Naive thymus-derived CD4-positive, alpha-beta T cell (primary cell): ENCODE data around the gene NDUFB8. TPM values are rescaled to one million over a fixed set of nuclear protein-coding genes. Genes with fewer than 3 reads are reported as not detected.
"Not testable (repeated sequence)": the region's sequence is repeated elsewhere in the genome, so short reads cannot be mapped to it uniquely, and the experiment has no call there.

ENCODE experiments used
- ATAC-seq: fragments of 150-1000 bp; cut with Tn5 transposase; 2 replicates; pipeline ENCODE4 v1.10.0; 2021; ENCODE audit warnings: mild to moderate bottlenecking, moderate library complexity
- CTCF ChIA-PET: fragments of 350-600 bp; sonication (Branson Sonifier 250); formaldehyde crosslinking; loops from one replicate; lab custom pipeline; 2021; ENCODE audit warnings: antibody characterized with exemption; lab: Charles Lee
- POLR2A ChIA-PET: fragments of 350-600 bp; sonication (Branson Sonifier 250); formaldehyde crosslinking; loops from one replicate; lab custom pipeline; 2021; ENCODE audit warnings: antibody characterized with exemption, inconsistent platforms; lab: Charles Lee
- DNase-seq, 9 donors: peaks; one replicate each; pipeline versions ENCODE4 v3.0.0 to v3.0.0-alpha.2; 2020 to 2022; ENCODE audit warnings: mixed read lengths in 1 of 9
- H3K27ac ChIP-seq: one replicate; pipeline ENCODE4 v1.7.0; 2013; ENCODE audit warnings: mild to moderate bottlenecking, low read depth, low read length, moderate library complexity
- H3K27me3 ChIP-seq, 2 donors: one replicate each; pipeline ENCODE4 v1.7.0; 2013; ENCODE audit warnings: low read length in 2 of 2, mild to moderate bottlenecking in 2 of 2, moderate library complexity in 2 of 2; ENCODE audit not compliant: control insufficient read depth in 2 of 2, insufficient read depth in 2 of 2
- H3K36me3 ChIP-seq, 3 experiments: 1 replicate in 2 of 3; 2 replicates in 1 of 3; pipeline ENCODE4 v1.7.0; 2013; ENCODE audit warnings: low read length in 3 of 3, mild to moderate bottlenecking in 3 of 3, moderate library complexity in 1 of 3; ENCODE audit not compliant: insufficient read depth in 3 of 3, control insufficient read depth in 2 of 3
- H3K4me1 ChIP-seq, 2 donors: one replicate each; pipeline ENCODE4 v1.7.0; 2013; ENCODE audit warnings: low read length in 2 of 2, mild to moderate bottlenecking in 2 of 2, moderate library complexity in 1 of 2; ENCODE audit not compliant: control insufficient read depth in 2 of 2, insufficient read depth in 2 of 2
- H3K4me3 ChIP-seq: 2 replicates; pipeline ENCODE4 v1.7.0; 2013; ENCODE audit warnings: mild to moderate bottlenecking, low read length
- H3K9me3 ChIP-seq, 3 experiments: 1 replicate in 2 of 3; 2 replicates in 1 of 3; pipeline ENCODE4 v1.7.0; 2013; ENCODE audit warnings: low read length in 3 of 3; ENCODE audit not compliant: control insufficient read depth in 2 of 3
- H3K27ac Mint-ChIP-seq, 9 donors: one replicate each; pipeline ENCODE4 v1.8.0; 2020 to 2022; ENCODE audit warnings: mixed read lengths in 9 of 9, mild to moderate bottlenecking in 8 of 9, moderate library complexity in 5 of 9, inconsistent platforms in 2 of 9
- H3K27me3 Mint-ChIP-seq, 5 donors: one replicate each; pipeline ENCODE4 v1.8.0; 2021 to 2022; ENCODE audit warnings: mixed read lengths in 5 of 5, mild to moderate bottlenecking in 1 of 5
- H3K36me3 Mint-ChIP-seq, 5 donors: one replicate each; pipeline ENCODE4 v1.8.0; 2020 to 2022; ENCODE audit warnings: mixed read lengths in 5 of 5, mild to moderate bottlenecking in 3 of 5, inconsistent platforms in 1 of 5
- H3K4me1 Mint-ChIP-seq, 7 donors: one replicate each; pipeline ENCODE4 v1.8.0; 2020 to 2022; ENCODE audit warnings: mixed read lengths in 7 of 7, mild to moderate bottlenecking in 3 of 7, inconsistent platforms in 1 of 7
- H3K4me3 Mint-ChIP-seq, 10 donors: one replicate each; pipeline ENCODE4 v1.8.0; 2020 to 2022; ENCODE audit warnings: mild to moderate bottlenecking in 10 of 10, mixed read lengths in 10 of 10, moderate library complexity in 6 of 10, inconsistent platforms in 2 of 10
- H3K9me3 Mint-ChIP-seq, 11 donors: one replicate each; pipeline ENCODE4 v1.8.0; 2020 to 2022; ENCODE audit warnings: mixed read lengths in 11 of 11, mild to moderate bottlenecking in 4 of 11, inconsistent platforms in 1 of 11, moderate library complexity in 1 of 11
- intact Hi-C, 2 donors: fragments of 100-400 bp; cut with micrococcal nuclease; formaldehyde crosslinking; loops; one replicate each; pipeline ENCODE4 v1.15.1; 2023
- polyA plus RNA-seq, 2 donors: library from polyadenylated mRNA; unstranded; fragments of 300-500 nt; fragmentation: Illumina TruSeq; gene quantifications; one replicate each; pipeline ENCODE4 v1.2.3, GENCODE V29; 2021
- total RNA-seq, 6 experiments: library from RNA in 5 of 6; stranded (reverse) in 5 of 6; gene quantifications; 1 replicate in 5 of 6; 2 replicates in 1 of 6; pipeline ENCODE4 v1.2.3 and lab custom pipeline; 2021 to 2026

The NDUFB8 gene
- total RNA-seq: 100 to 1,000 TPM; 137 to 304 (median 142) TPM
- 100 to 1,000 TPM; 390 to 554 TPM for polyA plus RNA-seq
- total RNA-seq (lab: John Stamatoyannopoulos, UW): 12.7 reads per million, percentile 40 among the genes with 10 or more reads in this experiment

DNA sequence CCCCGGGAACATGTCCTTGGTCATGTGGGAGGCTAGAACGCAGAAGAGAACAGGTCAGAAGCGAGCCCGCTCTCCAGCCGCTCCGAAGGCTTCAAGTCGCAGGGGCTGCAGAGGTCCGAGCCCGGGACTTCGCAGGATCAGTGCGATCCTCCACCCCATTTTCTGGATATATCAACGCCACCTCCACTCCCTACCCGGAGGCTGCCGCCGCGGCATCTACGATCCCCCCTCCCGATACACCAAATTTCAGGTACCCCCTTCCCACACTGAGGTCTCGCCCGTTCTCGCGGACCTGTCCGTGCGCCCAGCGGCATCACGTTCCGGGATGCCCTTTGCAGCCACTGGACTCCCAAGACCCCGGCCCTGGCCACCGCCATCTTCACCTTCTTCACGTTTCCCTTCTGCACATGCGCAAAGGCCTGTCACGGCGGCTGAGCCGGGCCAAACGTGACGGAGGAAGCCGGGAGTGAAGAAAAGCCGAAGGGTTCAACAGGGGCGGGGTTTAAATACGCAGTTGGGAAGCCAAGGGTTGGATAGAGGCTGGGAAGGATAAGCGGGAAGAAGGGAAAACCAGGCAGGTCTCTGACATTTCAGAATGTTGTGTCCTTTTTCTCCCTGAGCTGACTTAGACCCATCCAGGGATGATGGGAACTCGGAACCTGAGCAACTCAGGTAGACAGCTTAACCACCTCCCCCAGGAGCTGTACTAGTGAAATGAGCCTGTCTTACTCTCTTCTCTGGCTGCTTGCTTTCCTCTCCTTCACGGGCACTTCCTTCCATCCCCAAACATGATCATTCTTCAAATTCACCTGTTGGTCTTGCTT, at the start of gene NDUFB8:
TSS of gene NDUFB8 (minus strand) at position 397 of the 824 bp plus-strand sequence. CDS start at position 377, 20 bp downstream.
- Histone ChIP-seq H3K27ac (peak within 1 kb of the TSS; percentile 89), H3K4me3 (peak within 1 kb of the TSS; percentile 93), H3K36me3 (peaks cover 14 to 35% (median 15%) of the 10 kb centered on the region in 3 experiments), H3K4me1 (peaks cover 20 to 31% of the 10 kb centered on the region in 2 donors), H3K27me3 (no peaks in the 10 kb centered on the region), H3K9me3 (no peaks in the 10 kb centered on the region)
- intact Hi-C loops: loop anchor here in 1 of 2 donors (1.0 to 10.0 kb wide), 3 partner anchors 21 to 825 kb away; partner anchors contain the start of gene BTRC
- H3K27me3 Mint-ChIP-seq: no peaks in the 10 kb centered on the region
- ChIA-PET POLR2A (interaction anchor here (0.7 to 1.3 kb wide), 2 partner anchors 19 to 21 kb away, joined by 3 to 4 read pairs; no protein-coding TSS in a partner anchor), CTCF (interaction anchor here (1.0 to 3.4 kb wide), 4 partner anchors 11 to 21 kb away, joined by 3 to 18 read pairs (median 4); no protein-coding TSS in a partner anchor)
- H3K36me3 Mint-ChIP-seq: peaks cover 2 to 22% (median 10%) of the 10 kb centered on the region in 5 donors
- peak within 1 kb of the TSS; percentile 90 to 100 (median 98) for H3K4me3 Mint-ChIP-seq
- peaks cover 0 to 2% (median 0%) of the 10 kb centered on the region in 11 donors for H3K9me3 Mint-ChIP-seq
- peak; percentile 85 for ATAC-seq
- peak within 1 kb of the TSS; percentile 90 to 100 (median 98) for H3K27ac Mint-ChIP-seq
- peaks cover 14 to 46% (median 33%) of the 10 kb centered on the region in 7 donors for H3K4me1 Mint-ChIP-seq
- peak; percentile 78 to 90 (median 85) for DNase-seq

DNA sequence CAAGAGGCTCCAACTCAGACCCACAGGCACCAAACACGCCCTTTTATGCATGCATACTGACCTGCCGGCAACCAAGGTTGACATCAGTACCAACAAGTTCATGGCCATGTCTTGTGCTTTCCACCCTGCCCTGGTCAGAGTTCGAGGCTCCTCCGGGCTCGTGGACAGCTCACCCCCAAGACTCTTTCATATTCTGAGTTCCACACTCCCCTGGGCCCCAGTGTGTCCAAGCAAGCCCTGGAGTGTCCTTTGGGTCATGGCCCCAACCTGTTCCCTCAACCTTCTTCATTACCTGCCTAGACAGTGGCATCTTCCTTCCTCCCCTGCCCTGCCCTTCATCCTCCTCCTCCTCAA, 46.6 kb upstream of the NDUFB8 start:
- no peak overlapping the region for H3K4me3 ChIP-seq
- Mint-ChIP-seq H3K4me1 (no peaks in the 10 kb centered on the region), H3K4me3 (no peak overlapping the region), H3K27me3 (peaks cover 19 to 50% (median 40%) of the 10 kb centered on the region in 5 donors), H3K9me3 (no peaks in the 10 kb centered on the region), H3K27ac (no peak overlapping the region), H3K36me3 (no peaks in the 10 kb centered on the region)
- no peaks in the 10 kb centered on the region for H3K4me1 ChIP-seq
- POLR2A ChIA-PET: no interaction called here
- ATAC-seq: no peak
- no peaks in the 10 kb centered on the region for H3K36me3 ChIP-seq
- no peaks in the 10 kb centered on the region for H3K9me3 ChIP-seq
- H3K27ac ChIP-seq: no peak overlapping the region
- CTCF ChIA-PET: no interaction called here
- intact Hi-C loops: no loop called here
- peaks cover 0 to 4% of the 10 kb centered on the region in 2 donors for H3K27me3 ChIP-seq
- no peak for DNase-seq

DNA sequence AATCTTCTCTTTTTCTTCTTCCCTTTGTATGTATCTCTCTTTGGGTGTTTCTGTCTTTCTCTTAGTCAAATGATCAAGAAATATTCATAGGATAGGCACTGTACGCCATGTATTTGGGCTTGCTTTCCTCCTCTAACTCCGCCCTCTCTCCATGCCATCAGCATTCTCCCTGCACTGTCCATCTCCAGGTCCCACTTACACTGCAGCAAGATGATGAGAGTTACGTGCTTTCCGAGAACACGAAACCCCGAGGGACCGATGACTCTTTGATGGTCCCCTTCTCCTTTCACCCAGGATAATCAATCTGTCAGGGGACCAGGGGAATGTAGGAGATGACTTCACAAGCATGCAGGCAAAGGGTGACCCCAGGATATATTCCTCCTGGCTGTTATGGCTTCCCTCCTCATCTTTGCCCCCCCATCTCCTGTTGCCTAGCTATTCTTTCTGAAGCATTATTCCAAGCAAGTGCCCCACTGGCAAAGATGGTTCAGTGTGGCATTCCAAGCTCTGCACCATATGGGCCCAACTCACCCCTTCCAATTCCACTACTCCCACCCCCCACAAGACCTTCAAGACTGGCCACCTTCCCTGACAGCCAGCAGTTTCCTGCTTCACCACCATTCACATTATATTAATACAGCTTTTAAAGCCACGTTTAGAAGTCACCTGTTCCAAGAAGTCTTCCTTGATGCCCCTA, 46.1 kb upstream of the NDUFB8 start:
- no peak for DNase-seq
- H3K4me1 Mint-ChIP-seq: no peaks in the 10 kb centered on the region

DNA sequence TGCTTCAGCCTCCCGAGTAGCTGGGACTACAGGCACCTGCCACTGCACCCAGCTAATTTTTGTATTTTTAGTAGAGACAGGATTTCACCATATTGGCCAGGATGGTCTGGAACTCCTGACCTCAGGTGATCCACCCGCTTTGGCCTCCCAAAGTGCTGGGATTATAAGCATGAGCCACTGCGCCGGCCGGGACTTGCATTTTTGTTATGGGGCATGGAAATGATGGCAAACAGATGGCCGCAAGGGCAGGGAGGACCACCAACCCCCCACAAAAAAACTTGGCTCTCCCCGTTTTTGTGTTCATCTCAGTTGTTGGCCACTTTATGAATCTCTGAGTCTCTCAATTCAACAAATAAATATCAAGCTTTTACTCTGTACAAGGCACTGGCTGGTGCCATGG, 45.5 kb upstream of the NDUFB8 start:
- H3K36me3 ChIP-seq, H3K27ac ChIP-seq, DNase-seq, POLR2A ChIA-PET, H3K36me3 Mint-ChIP-seq, ATAC-seq, H3K9me3 Mint-ChIP-seq, intact Hi-C loops, H3K4me1 Mint-ChIP-seq, H3K27ac Mint-ChIP-seq, H3K4me3 Mint-ChIP-seq, H3K4me1 ChIP-seq, H3K9me3 ChIP-seq, H3K4me3 ChIP-seq, H3K27me3 ChIP-seq, CTCF ChIA-PET: not testable (repeated sequence)
- H3K27me3 Mint-ChIP-seq: peaks cover 19 to 50% (median 40%) of the 10 kb centered on the region in 5 donors

More for the DNA sequence above, 46.1 kb upstream of the NDUFB8 start:
- H3K9me3 Mint-ChIP-seq: no peaks in the 10 kb centered on the region
- ATAC-seq: no peak
- H3K36me3 Mint-ChIP-seq: no peaks in the 10 kb centered on the region
- H3K27me3 Mint-ChIP-seq: peaks cover 19 to 50% (median 40%) of the 10 kb centered on the region in 5 donors
- no peaks in the 10 kb centered on the region for H3K36me3 ChIP-seq
- H3K27me3 ChIP-seq: peaks cover 0 to 4% of the 10 kb centered on the region in 2 donors
- intact Hi-C loops: no loop called here
- no peak overlapping the region for H3K27ac ChIP-seq
- H3K4me1 ChIP-seq: no peaks in the 10 kb centered on the region
- no peak overlapping the region for H3K27ac Mint-ChIP-seq
- POLR2A ChIA-PET: no interaction called here
- H3K4me3 Mint-ChIP-seq: no peak overlapping the region
- CTCF ChIA-PET: no interaction called here
- no peaks in the 10 kb centered on the region for H3K9me3 ChIP-seq
- H3K4me3 ChIP-seq: no peak overlapping the region

DNA sequence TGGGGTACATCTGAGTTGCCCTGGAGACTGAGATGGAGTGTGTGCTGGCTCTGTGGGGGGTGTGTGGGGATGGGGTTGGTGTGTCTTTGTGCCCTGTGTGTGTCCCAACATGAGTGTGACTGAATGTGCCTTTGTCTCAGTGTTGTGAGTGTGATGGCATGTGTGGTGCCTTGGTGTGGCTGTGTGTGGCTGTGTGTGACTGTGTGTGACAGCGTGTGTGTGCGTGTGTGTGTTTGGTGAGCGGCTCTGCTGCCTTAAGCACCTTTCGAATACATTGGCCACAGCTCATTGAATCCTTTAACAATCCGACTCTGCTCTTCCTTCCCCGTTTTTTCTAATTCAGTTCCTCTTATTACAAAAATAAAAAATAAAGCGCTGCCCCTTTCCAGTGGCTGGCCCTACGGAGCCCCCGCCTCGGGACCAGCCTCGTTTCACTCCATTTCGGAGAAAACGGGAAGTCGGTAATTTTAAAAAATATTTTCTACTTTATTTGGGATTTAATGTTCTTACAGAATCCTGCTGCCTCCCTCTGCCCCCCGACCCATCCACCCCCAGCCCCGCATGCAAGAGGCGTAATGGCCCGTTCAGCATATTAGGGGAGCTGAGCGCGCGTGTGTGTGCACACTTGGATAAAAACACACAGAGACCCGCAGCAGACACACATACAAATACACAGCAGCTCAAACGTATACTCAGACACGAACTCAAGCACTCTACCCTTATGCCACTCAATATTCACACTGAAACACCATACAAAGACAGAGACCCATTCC, 41.6 kb upstream of the NDUFB8 start:
- Histone ChIP-seq H3K4me1 (no peaks in the 10 kb centered on the region), H3K27ac (no peak overlapping the region), H3K4me3 (no peak overlapping the region), H3K36me3 (no peaks in the 10 kb centered on the region), H3K9me3 (no peaks in the 10 kb centered on the region), H3K27me3 (peaks cover 0 to 16% of the 10 kb centered on the region in 2 donors)
- ATAC-seq (no peak), DNase-seq (no peak)
- CTCF ChIA-PET: no interaction called here
- Mint-ChIP-seq H3K27me3 (peaks cover 5 to 39% (median 20%) of the 10 kb centered on the region in 5 donors), H3K9me3 (peaks cover 0 to 2% (median 0%) of the 10 kb centered on the region in 11 donors), H3K4me1 (no peaks in the 10 kb centered on the region), H3K36me3 (no peaks in the 10 kb centered on the region), H3K4me3 (no peak overlapping the region), H3K27ac (no peak overlapping the region)
- intact Hi-C loops: no loop called here
- POLR2A ChIA-PET: no interaction called here

DNA sequence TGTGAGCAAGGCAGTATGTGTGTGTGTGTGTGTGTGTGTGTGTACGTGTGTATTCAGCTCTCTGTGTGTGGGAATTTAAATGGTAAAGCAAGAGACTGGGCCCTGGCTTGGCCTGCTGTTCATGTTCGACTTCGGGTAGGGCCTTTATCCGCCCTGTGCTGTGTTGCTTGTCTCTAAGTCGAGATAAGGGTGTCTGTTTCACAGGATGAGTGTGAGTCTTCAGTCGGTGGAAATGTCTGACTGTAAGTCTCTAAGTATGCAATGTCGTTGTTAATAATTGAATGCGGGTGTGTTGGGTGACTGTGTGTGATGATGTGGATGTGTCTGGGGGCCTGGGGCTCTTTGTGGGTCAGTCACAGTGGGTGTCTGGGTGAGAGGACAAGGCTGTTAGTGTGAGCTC, 40.8 kb upstream of the NDUFB8 start:
- no peaks in the 10 kb centered on the region for H3K36me3 Mint-ChIP-seq
- CTCF ChIA-PET: no interaction called here
- intact Hi-C loops: no loop called here

More for the DNA sequence above, 40.8 kb upstream of the NDUFB8 start:
- ATAC-seq: no peak
- Histone ChIP-seq H3K36me3 (no peaks in the 10 kb centered on the region), H3K27ac (no peak overlapping the region), H3K4me1 (no peaks in the 10 kb centered on the region), H3K9me3 (no peaks in the 10 kb centered on the region), H3K27me3 (peaks cover 0 to 16% of the 10 kb centered on the region in 2 donors), H3K4me3 (no peak overlapping the region)
- peaks cover 2 to 42% (median 15%) of the 10 kb centered on the region in 5 donors for H3K27me3 Mint-ChIP-seq
- no peak overlapping the region for H3K27ac Mint-ChIP-seq
- no peak overlapping the region for H3K4me3 Mint-ChIP-seq
- no peak for DNase-seq
- peaks cover 0 to 4% (median 0%) of the 10 kb centered on the region in 11 donors for H3K9me3 Mint-ChIP-seq
- POLR2A ChIA-PET: interaction anchor here (0.6 kb wide), 1 partner anchor 61 kb away, joined by 3 read pairs; no protein-coding TSS in a partner anchor
- H3K4me1 Mint-ChIP-seq: no peaks in the 10 kb centered on the region
